ENCODE data around the gene TFDP2. TPM values are rescaled to one million over a fixed set of nuclear protein-coding genes. Genes with fewer than 3 reads are reported as not detected.

The TFDP2 gene
- total and polyA plus RNA-seq, 9 of the 15 experiments (the other 6 are each of a cell fraction or from before 2014, with no cell fraction given): 95.6 to 179 (median 126) TPM

DNA sequence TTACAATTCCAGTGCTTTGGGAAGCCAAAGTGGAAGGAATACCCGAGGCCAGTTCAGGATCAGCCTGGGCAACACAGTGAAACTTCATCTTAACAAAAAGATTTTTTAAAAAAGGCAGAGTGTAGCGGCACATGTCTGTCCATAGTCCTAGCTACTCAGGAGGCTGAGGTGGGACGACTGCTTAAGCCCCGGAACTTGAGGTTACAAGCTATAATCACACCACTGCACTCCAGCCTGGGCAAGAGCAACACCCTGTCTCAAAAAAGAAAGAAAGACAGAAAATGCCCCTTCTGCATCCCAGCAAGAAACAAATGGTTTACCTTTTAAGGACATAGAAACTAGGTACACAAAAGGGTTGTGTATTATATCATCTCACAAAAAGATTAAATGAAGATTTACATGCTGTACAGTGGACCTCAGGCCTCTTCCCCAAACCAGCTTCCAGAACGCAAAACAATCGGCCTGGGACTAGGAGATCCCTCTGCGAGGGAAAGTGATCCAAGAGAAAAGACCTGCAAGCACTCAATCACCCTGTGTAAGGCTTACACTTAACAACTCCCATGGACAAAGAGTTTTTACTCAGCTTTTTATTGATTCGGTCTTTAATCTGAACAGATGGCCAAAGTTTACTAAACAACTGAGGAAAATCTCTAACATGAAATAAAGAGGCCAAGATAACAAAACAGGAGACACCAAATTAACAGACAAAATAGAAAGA is 21.2 kb downstream of the TFDP2 start (continued):
- TF ChIP-seq, protein P1, sequence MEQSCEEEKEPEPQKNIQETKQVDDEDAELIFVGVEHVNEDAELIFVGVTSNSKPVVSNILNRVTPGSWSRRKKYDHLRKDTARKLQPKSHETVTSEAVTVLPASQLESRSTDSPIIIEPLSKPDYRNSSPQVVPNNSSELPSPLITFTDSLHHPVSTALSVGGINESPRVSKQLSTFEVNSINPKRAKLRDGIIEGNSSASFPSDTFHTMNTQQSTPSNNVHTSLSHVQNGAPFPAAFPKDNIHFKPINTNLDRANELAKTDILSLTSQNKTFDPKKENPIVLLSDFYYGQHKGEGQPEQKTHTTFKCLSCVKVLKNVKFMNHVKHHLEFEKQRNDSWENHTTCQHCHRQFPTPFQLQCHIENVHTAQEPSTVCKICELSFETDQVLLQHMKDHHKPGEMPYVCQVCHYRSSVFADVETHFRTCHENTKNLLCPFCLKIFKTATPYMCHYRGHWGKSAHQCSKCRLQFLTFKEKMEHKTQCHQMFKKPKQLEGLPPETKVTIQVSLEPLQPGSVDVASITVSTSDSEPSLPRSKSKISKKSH (CRISPR knock-in tag; IDR thresholded peaks at IDR 0.05): no peak
- TF ChIP-seq MYNN (IDR thresholded peaks at IDR 0.05) (no peak), MYNN (CRISPR knock-in tag; IDR thresholded peaks at IDR 0.05) (no peak), CBFA2T3 (IDR thresholded peaks at IDR 0.05) (no peak), ZNF23 (CRISPR knock-in tag; IDR thresholded peaks at IDR 0.05) (no peak), ZNF780A (CRISPR knock-in tag; IDR thresholded peaks at IDR 0.05) (no peak), ZNF197 (CRISPR knock-in tag; IDR thresholded peaks at IDR 0.05; ENCODE audit: low read depth) (no peak), KLF10 (CRISPR knock-in tag; IDR thresholded peaks at IDR 0.05) (no peak), HDAC6 (IDR thresholded peaks at IDR 0.05; ENCODE audit: low read depth, low read length) (no peak), FIP1L1 (IDR thresholded peaks at IDR 0.05; ENCODE audit: low read depth, low read length, poor library complexity, severe bottlenecking) (no peak), PCBP1 (IDR thresholded peaks at IDR 0.05; ENCODE audit: low read depth, low read length, poor library complexity, severe bottlenecking) (no peak), GABPB1 (CRISPR knock-in tag; IDR thresholded peaks at IDR 0.05) (no peak)
- TF ChIP-seq, protein P2, sequence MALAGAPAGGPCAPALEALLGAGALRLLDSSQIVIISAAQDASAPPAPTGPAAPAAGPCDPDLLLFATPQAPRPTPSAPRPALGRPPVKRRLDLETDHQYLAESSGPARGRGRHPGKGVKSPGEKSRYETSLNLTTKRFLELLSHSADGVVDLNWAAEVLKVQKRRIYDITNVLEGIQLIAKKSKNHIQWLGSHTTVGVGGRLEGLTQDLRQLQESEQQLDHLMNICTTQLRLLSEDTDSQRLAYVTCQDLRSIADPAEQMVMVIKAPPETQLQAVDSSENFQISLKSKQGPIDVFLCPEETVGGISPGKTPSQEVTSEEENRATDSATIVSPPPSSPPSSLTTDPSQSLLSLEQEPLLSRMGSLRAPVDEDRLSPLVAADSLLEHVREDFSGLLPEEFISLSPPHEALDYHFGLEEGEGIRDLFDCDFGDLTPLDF (CRISPR knock-in tag; IDR thresholded peaks at IDR 0.05): no peak
- TF ChIP-seq, protein P3, sequence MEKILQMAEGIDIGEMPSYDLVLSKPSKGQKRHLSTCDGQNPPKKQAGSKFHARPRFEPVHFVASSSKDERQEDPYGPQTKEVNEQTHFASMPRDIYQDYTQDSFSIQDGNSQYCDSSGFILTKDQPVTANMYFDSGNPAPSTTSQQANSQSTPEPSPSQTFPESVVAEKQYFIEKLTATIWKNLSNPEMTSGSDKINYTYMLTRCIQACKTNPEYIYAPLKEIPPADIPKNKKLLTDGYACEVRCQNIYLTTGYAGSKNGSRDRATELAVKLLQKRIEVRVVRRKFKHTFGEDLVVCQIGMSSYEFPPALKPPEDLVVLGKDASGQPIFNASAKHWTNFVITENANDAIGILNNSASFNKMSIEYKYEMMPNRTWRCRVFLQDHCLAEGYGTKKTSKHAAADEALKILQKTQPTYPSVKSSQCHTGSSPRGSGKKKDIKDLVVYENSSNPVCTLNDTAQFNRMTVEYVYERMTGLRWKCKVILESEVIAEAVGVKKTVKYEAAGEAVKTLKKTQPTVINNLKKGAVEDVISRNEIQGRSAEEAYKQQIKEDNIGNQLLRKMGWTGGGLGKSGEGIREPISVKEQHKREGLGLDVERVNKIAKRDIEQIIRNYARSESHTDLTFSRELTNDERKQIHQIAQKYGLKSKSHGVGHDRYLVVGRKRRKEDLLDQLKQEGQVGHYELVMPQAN (IDR thresholded peaks at IDR 0.05; ENCODE audit: borderline replicate concordance): no peak
- TF ChIP-seq, protein P4, sequence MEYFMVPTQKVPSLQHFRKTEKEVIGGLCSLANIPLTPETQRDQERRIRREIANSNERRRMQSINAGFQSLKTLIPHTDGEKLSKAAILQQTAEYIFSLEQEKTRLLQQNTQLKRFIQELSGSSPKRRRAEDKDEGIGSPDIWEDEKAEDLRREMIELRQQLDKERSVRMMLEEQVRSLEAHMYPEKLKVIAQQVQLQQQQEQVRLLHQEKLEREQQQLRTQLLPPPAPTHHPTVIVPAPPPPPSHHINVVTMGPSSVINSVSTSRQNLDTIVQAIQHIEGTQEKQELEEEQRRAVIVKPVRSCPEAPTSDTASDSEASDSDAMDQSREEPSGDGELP (CRISPR knock-in tag; IDR thresholded peaks at IDR 0.05; ENCODE audit: borderline replicate concordance): no peak

All from K562 (cell line).